Heart left ventricle (tissue), 13 donors: ENCODE measurements around the gene NOVA1.

Experiments used
- CTCF ChIP-seq, 12 donors: fragments of 200-600 bp; sonication (generic) in 4 of 12; IDR thresholded peaks; one replicate each; pipeline versions ENCODE4 v1.5.0 to v1.8.0; 2018 to 2022; ENCODE audit warnings: antibody characterized with exemption in 12 of 12, mild to moderate bottlenecking in 5 of 12
- POLR2A ChIP-seq, 2 donors: fragments of 450-650 bp; IDR thresholded peaks; one replicate each; pipeline ENCODE4 v1.6.1; 2017; ENCODE audit warnings: antibody characterized with exemption in 2 of 2, mild to moderate bottlenecking in 2 of 2, moderate library complexity in 2 of 2
- donor health status: ischemic (EF 13 %, LVEDD 7.1; RV severe dilation, severe dysfunction).
- donor health status: DM: no; HTN: yes; CAD: no.
- donor health status: DM: no; HTN: no; CAD: no.
- donor health status: ischemic (EF 25% LVEDD 6.9; RV normal size, moderate dysfunction).
- donor health status: ischemic (EF 25% LVEDD 5.7; RV mildly dilated, moderate dysfunction).
- donor health status: ischemic (EF 35%, LVEDD 5.7; RV mildly dilated, moderate dysfunction).
- donor health status: nonischemic (EF 11% LVEDD 7.7; RV severe dilation, severe dysfunction).
- donor health status: DM: yes; HTN: yes; CAD: no.
- donor health status: PGD.
- donor health status: ischemic (EF 29% LVEDD 5.4; RV normal size, mild dysfunction).
- donor health status: nonischemic (EF 23%, LVEDD 6.1; RV moderate dilation, normal function).

- TF ChIP-seq CTCF (IDR thresholded peaks at IDR 0.05) (no peak), POLR2A (IDR thresholded peaks at IDR 0.05) (no peak)
These were observed 182.9 kb downstream of the NOVA1 start for GRCh38 chr14:26414926-26415325.
